B cell (primary cell): ENCODE data around the gene IPCEF1.
"Not testable (repeated sequence)": the region's sequence is repeated elsewhere in the genome, so short reads cannot be mapped to it uniquely, and the experiment has no call there.

ENCODE experiments used
- EZH2 ChIP-seq: IDR thresholded peaks from 2 replicates; pipeline ENCODE4 v1.6.1; 2012; ENCODE audit warnings: borderline replicate concordance, low read depth, mild to moderate bottlenecking, moderate library complexity, low read length; ENCODE audit not compliant: insufficient read depth, poor library complexity, severe bottlenecking
- TF ChIP-seq, protein P1 (sequence below): fragments of 200-600 bp; IDR thresholded peaks from one replicate; pipeline ENCODE4 v1.8.0; 2022; ENCODE audit warnings: antibody characterized with exemption, mild to moderate bottlenecking

DNA sequence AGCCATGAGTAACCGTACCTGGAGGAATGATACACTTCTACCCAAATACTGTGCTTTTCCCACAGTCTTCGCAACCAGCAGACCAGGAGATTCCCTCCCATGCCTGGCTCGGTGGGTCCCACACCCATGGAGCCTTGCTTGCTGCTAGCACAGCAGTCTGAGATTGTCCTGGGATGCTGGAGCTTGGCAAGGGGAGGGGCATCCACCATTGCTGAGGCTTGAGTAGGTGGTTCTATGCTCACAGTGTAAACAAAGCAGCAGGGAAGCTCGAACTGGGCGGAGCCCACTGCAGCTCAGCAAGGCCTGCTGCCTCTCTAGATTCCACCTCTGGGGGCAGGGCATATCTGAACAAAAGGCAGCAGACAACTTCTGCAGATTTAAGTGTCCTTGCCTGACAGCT lies 184.2 kb downstream of the IPCEF1 start:
- TF ChIP-seq, protein P1, sequence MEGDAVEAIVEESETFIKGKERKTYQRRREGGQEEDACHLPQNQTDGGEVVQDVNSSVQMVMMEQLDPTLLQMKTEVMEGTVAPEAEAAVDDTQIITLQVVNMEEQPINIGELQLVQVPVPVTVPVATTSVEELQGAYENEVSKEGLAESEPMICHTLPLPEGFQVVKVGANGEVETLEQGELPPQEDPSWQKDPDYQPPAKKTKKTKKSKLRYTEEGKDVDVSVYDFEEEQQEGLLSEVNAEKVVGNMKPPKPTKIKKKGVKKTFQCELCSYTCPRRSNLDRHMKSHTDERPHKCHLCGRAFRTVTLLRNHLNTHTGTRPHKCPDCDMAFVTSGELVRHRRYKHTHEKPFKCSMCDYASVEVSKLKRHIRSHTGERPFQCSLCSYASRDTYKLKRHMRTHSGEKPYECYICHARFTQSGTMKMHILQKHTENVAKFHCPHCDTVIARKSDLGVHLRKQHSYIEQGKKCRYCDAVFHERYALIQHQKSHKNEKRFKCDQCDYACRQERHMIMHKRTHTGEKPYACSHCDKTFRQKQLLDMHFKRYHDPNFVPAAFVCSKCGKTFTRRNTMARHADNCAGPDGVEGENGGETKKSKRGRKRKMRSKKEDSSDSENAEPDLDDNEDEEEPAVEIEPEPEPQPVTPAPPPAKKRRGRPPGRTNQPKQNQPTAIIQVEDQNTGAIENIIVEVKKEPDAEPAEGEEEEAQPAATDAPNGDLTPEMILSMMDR = not testable (repeated sequence)
- not testable (repeated sequence) for TF ChIP-seq EZH2
